Cardiac muscle cell (in vitro differentiated cells and primary cell): Measurements from ENCODE around the gene NFATC4. TPM values are rescaled to one million over a fixed set of nuclear protein-coding genes. Genes with fewer than 3 reads are reported as not detected.

Source experiments
- DNase-seq, 2 donors: peaks; one replicate each; pipeline versions ENCODE4 v3.0.0 to v3.0.0-alpha.2; 2010 to 2017; ENCODE audit warnings: low read depth in 1 of 2, low spot score in 1 of 2
- H3K27ac ChIP-seq: fragments of 200-600 bp; sonication (generic); 2 replicates; pipeline ENCODE4 v1.5.1; 2016
- H3K27me3 ChIP-seq: fragments of 200-600 bp; sonication (generic); 2 replicates; pipeline ENCODE4 v1.6.0; 2016; ENCODE audit warnings: control low read depth
- H3K36me3 ChIP-seq: fragments of 200-600 bp; sonication (generic); 2 replicates; pipeline ENCODE4 v1.5.1; 2016; ENCODE audit warnings: control low read depth
- H3K4me1 ChIP-seq: fragments of 200-600 bp; sonication (generic); 2 replicates; pipeline ENCODE4 v1.8.1; 2017; ENCODE audit warnings: low read depth, mild to moderate bottlenecking, mixed run types
- H3K4me3 ChIP-seq: fragments of 200-600 bp; sonication (generic); 2 replicates; pipeline ENCODE4 v1.5.1; 2016; ENCODE audit warnings: mild to moderate bottlenecking
- H3K9me3 ChIP-seq: fragments of 200-600 bp; sonication (generic); 2 replicates; pipeline ENCODE4 v1.5.1; 2017; ENCODE audit warnings: low read depth, mild to moderate bottlenecking, control low read depth
- CTCF ChIP-seq: IDR thresholded peaks from 2 replicates; pipeline ENCODE4 v1.5.1; 2012; ENCODE audit warnings: low read depth, mild to moderate bottlenecking, low read length
- polyA plus RNA-seq: library from polyadenylated mRNA; unstranded; fragments of >200 nt; fragmentation: Nextera tagmentation; extraction: Ambion mirVana; gene quantifications from 2 replicates; pipeline ENCODE4 v1.2.1, GENCODE V29; 2016
- total RNA-seq: library from RNA; depleted of rRNA; stranded (reverse); fragments of >200 nt; gene quantifications from 2 replicates; pipeline ENCODE4 v1.2.3, GENCODE V29; 2016

NFATC4 gene
- total and polyA plus RNA-seq, 2 experiments from 2014 or later: 83.2 to 117 TPM

GRCh38 chr14:24360281-24360680, 7.7 kb upstream of the NFATC4 start:
- Histone ChIP-seq H3K27ac (no peak overlapping the region), H3K9me3 (no peaks in the 10 kb centered on the region), H3K4me1 (no peaks in the 10 kb centered on the region), H3K36me3 (no peaks in the 10 kb centered on the region), H3K4me3 (no peak overlapping the region), H3K27me3 (peaks cover 39% of the 10 kb centered on the region)
- no peak for DNase-seq
- no peak for TF ChIP-seq CTCF

- Histone ChIP-seq H3K4me1 (peaks cover 5% of the 10 kb centered on the region), H3K27ac (no peak overlapping the region), H3K9me3 (no peaks in the 10 kb centered on the region), H3K36me3 (no peaks in the 10 kb centered on the region), H3K4me3 (no peak overlapping the region), H3K27me3 (peaks cover 39% of the 10 kb centered on the region)
- TF ChIP-seq CTCF: no peak
- DNase-seq: no peak
These were observed 6.7 kb upstream of the NFATC4 start for GRCh38 chr14:24361326-24361725.

- H3K36me3 ChIP-seq: no peaks in the 10 kb centered on the region
- peaks cover 39% of the 10 kb centered on the region for H3K27me3 ChIP-seq
- H3K4me3 ChIP-seq: no peak overlapping the region
- DNase-seq: no peak
- no peak overlapping the region for H3K27ac ChIP-seq
- peaks cover 5% of the 10 kb centered on the region for H3K4me1 ChIP-seq
- TF ChIP-seq CTCF: no peak
- no peaks in the 10 kb centered on the region for H3K9me3 ChIP-seq
These were observed 5.6 kb upstream of the NFATC4 start for GRCh38 chr14:24362241-24362960.

GRCh38 chr14:24363401-24363800, 4.6 kb upstream of the NFATC4 start:
- H3K4me3 ChIP-seq: no peak overlapping the region
- peaks cover 5% of the 10 kb centered on the region for H3K4me1 ChIP-seq
- DNase-seq: no peak
- no peak overlapping the region for H3K27ac ChIP-seq
- no peaks in the 10 kb centered on the region for H3K9me3 ChIP-seq
- H3K36me3 ChIP-seq: no peaks in the 10 kb centered on the region
- no peak for TF ChIP-seq CTCF
- peaks cover 35% of the 10 kb centered on the region for H3K27me3 ChIP-seq

GRCh38 chr14:24364841-24365240, 3.1 kb upstream of the NFATC4 start:
- Histone ChIP-seq H3K4me3 (no peak overlapping the region), H3K27ac (no peak overlapping the region), H3K36me3 (no peaks in the 10 kb centered on the region), H3K9me3 (no peaks in the 10 kb centered on the region), H3K27me3 (peaks cover 29% of the 10 kb centered on the region), H3K4me1 (peaks cover 5% of the 10 kb centered on the region)
- no peak for TF ChIP-seq CTCF
- no peak for DNase-seq
